Epithelial cell of prostate (primary cell): ENCODE results near the gene SKAP1.
"Not testable (repeated sequence)": the region's sequence is repeated elsewhere in the genome, so short reads cannot be mapped to it uniquely, and the experiment has no call there.

Source experiments
- DNase-seq: peaks from one replicate; pipeline ENCODE4 v3.0.0-alpha.2; 2011; ENCODE audit warnings: low read depth, low spot score
- H3K27ac ChIP-seq: fragments of 450-650 bp; 2 replicates; pipeline ENCODE4 v1.5.1; 2017; ENCODE audit warnings: mild to moderate bottlenecking

The SKAP1 gene

GRCh38 chr17:48420823-48421222, 9.2 kb downstream of the SKAP1 start:
- no peak overlapping the region for H3K27ac ChIP-seq
- no peak for DNase-seq

DNA sequence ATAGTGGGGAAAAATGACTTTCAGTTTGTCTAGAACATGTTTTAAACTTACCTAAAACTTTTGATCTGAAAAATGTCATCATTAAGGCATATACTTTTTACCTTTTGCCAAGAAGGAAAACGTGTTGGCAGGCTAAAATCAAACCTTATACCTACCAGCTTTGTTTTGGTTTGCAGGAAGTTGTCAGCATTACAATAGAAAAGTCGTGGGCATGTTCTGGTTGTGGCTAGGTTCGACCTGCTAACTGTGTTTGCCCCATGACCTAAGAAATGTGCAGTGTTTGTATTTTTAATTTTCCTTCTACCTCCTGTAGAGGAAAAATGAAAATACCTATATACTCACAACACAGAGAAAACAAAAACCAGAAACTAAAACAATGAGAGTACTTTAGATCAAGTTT, 13.0 kb downstream of the SKAP1 start:
- H3K27ac ChIP-seq = no peak overlapping the region
- DNase-seq = no peak

- no peak overlapping the region for H3K27ac ChIP-seq
- no peak for DNase-seq
These were observed 16.2 kb downstream of the SKAP1 start for GRCh38 chr17:48413613-48414405.

GRCh38 chr17:48412841-48413240, 17.2 kb downstream of the SKAP1 start:
- DNase-seq = no peak
- no peak overlapping the region for H3K27ac ChIP-seq

DNA sequence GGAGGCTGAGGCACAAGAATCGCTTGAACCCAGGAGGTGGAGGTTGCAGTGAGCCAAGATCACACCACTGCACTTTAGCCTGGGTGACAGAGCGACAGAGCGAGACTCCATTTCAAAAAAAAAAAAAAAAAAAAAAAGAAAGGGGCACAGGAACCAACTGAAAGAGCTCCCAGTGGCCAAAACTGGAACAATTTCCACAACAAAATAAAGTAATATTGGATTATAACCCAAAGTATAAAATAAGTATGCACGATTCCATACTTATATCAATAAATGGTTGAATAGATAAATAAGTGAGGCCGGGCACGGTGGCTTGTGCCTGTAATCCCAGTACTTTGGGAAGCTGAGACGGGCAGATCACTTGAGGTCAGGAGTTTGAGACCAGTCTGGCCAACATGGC, 19.2 kb downstream of the SKAP1 start:
- DNase-seq = not testable (repeated sequence)

GRCh38 chr17:48409607-48410006, 20.4 kb downstream of the SKAP1 start:
- DNase-seq = no peak
- H3K27ac ChIP-seq = no peak overlapping the region

More for the DNA sequence above, 19.2 kb downstream of the SKAP1 start:
- H3K27ac ChIP-seq = not testable (repeated sequence)

DNA sequence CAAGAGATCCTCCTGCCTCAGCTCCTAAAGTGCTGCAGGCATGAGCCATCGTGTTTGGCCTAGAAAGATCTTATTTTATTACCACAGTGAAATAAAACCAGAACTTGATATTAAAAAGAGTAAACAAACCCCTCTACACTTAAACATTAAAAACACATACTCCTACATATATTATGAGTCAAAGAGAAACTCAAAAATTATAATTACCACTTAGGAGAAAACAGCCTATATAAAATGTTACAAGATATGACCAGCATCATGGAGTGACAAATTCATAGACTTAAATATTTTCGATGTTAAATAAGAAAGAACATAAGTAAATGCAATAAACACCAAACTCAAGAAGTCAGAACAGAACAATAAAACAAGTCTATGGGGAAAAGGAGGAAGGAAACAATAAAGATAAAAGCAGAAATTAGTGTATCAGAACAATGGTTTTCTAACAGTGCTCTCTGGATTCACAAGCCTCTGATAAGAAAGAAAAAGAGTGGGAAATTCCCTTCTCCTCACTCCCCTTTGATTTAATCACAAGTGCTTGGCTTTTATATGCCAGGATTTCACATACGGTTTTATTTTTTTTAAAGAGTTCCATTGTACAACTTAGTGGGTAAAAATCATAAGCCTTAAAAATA, 23.0 kb downstream of the SKAP1 start:
- no peak for DNase-seq
- no peak overlapping the region for H3K27ac ChIP-seq

DNA sequence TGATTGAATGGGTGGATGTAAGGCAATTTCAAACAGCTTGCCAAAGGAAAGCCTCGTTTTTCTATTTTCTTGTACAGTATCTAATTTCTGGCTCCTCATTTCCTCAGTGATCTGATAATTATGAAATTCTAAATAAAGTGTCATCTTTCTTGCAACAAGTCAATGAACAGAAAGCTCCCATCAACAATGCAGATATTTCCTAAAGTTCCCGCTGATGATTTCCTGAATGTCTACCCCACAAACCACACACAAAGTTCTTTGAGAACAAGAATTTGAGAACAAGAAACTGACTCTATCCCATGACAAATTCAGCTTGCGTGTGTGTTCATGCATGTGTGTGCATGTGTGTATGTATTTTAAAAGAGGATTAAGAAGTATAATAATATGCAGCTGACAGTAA, 35.2 kb downstream of the SKAP1 start:
- no peak for DNase-seq
- H3K27ac ChIP-seq = no peak overlapping the region

- H3K27ac ChIP-seq = no peak overlapping the region
- DNase-seq = no peak
These were observed 36.7 kb downstream of the SKAP1 start for GRCh38 chr17:48393283-48393682.

- DNase-seq = no peak
- no peak overlapping the region for H3K27ac ChIP-seq
These were observed 37.2 kb downstream of the SKAP1 start for GRCh38 chr17:48392857-48393256.

- H3K27ac ChIP-seq = no peak overlapping the region
- DNase-seq = no peak
These were observed 38.6 kb downstream of the SKAP1 start for GRCh38 chr17:48391444-48391843.

- no peak for DNase-seq
- H3K27ac ChIP-seq = no peak overlapping the region
These were observed 40.1 kb downstream of the SKAP1 start for GRCh38 chr17:48389903-48390302.

DNA sequence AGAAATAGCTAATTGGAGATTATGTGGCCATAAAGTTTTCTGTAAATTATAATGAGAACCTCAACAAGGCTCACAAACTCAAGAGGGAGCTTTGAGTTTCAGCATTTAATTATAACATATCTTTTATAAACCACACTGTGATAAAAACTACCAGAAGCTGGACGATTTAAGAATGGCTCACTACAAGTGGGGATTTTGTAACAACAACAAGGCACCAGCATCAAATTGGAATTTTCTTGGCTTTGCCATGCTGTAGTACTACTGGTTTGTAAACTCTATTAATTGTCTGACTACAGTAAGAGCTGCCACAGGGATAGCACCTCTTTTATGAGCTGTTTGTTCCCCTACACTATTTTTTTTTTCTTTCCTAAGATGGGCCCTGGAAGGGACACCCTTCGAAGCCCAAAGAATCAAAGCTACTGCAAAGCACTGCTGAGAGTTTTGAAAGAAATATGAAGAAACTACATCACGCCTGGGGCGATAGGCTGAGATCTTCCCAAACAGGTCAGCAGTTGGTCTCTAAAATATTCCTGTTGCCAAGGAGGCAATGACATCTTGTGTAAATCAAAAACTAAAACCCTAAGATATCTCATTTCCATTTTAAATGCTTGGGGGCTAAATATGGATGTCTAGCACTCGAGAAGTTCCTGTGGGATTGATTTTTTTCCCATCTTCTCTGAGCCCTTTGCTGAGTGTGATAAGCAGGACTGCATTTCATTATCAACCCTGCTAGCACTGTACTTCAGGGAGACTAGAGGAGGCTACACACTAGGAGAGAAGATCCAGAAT, 40.9 kb downstream of the SKAP1 start:
- no peak overlapping the region for H3K27ac ChIP-seq
- DNase-seq = no peak

- DNase-seq = no peak
- no peak overlapping the region for H3K27ac ChIP-seq
These were observed 43.2 kb downstream of the SKAP1 start for GRCh38 chr17:48386826-48387225.

DNA sequence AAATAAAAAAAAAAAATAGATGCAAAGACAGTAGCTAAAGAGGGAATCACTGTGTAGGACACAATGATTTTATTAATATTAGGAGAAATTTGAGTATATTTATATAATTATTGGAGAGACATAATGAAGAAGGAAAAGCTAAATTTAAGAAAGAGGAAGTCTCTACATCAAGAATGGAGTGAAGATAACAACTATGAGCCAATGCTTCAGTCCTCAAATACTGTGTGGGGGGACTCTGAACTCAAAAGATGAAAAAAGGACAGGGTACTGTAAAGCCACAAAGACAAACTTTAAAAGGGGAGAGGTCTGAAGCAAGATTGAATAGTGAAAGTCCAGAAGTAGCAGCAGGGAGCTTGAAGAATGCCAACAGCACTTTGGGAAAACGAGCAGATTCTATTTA, 44.7 kb downstream of the SKAP1 start:
- H3K27ac ChIP-seq = no peak overlapping the region
- no peak for DNase-seq

DNA sequence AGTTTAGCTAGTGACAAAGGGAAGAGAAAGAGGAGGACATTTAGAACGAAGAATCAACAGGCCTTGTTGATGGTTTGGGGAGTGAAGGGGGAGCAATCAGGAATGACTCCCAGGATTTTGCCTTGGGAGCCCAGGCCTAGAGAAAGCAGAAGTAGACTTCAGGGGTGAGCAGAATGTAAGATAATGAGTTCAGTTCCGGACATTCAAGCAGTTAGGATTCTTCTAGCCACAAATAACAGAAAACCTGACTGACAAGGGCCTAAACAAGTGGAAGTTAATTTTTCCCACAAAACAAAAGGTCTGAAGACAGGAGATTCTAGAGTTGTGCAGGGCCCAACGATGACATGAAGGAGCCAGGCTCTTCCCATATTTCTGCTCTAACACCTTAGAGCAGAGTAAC, 45.9 kb downstream of the SKAP1 start:
- H3K27ac ChIP-seq = no peak overlapping the region
- no peak for DNase-seq

GRCh38 chr17:48382989-48383388, 47.0 kb downstream of the SKAP1 start:
- no peak overlapping the region for H3K27ac ChIP-seq
- DNase-seq = no peak

GRCh38 chr17:48378708-48379392, 51.2 kb downstream of the SKAP1 start:
- H3K27ac ChIP-seq = no peak overlapping the region
- no peak for DNase-seq

- H3K27ac ChIP-seq = no peak overlapping the region
- no peak for DNase-seq
These were observed 51.8 kb downstream of the SKAP1 start for GRCh38 chr17:48378238-48378637.

DNA sequence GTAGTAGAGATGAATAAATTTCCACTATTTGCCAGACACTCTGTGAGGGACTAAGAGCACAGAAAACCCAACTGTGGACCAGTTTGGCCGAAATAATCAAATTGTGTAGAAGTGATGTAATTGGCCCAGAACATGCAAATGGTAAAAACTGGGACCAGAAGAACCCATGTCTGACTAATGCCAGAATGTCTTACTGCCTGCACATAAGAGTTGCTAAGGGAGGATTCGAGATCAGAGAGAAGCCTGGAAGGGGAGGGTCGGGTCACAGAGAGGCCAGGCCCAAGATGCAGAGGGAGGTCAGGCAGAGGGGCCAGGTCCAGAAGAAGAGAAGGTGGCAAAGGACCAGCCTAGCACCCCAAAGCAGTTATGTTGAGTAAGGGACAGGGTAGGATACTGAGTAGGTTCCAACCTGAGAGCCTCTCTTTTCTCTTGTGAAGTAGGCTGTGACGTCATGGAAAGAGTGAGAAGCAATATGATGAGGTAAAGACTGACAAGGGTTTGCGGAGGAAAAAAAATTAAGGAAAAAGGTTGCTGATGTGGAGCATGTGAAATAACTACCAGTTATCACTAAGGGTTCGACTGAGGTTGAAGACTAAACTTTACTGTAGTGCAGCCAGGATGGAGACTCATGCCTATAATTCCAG, 53.2 kb downstream of the SKAP1 start:
- no peak for DNase-seq

More for the DNA sequence above, 53.2 kb downstream of the SKAP1 start:
- H3K27ac ChIP-seq = no peak overlapping the region
